Neural crest cell (in vitro differentiated cells): ENCODE measurements around the gene GAB2. TPM values are rescaled to one million over a fixed set of nuclear protein-coding genes. Genes with fewer than 3 reads are reported as not detected.
A peak's percentile ranks its signal among the peaks of the same experiment; 100 is the strongest.

Experiments
- DNase-seq: peaks from one replicate; pipeline ENCODE4 v3.0.0; 2021; ENCODE audit warnings: low read depth, mixed read lengths, low spot score
- H3K27ac Mint-ChIP-seq: one replicate; pipeline ENCODE4 v1.8.0; 2021; ENCODE audit warnings: mild to moderate bottlenecking, mixed read lengths; ENCODE audit not compliant: unreplicated experiment
- H3K27me3 Mint-ChIP-seq: 2 replicates; pipeline ENCODE4 v1.8.0; 2021; ENCODE audit warnings: low read depth, mild to moderate bottlenecking, mixed read lengths
- H3K36me3 Mint-ChIP-seq: 2 replicates; pipeline ENCODE4 v1.8.0; 2021; ENCODE audit warnings: low read depth, mild to moderate bottlenecking, mixed read lengths
- H3K4me1 Mint-ChIP-seq: 2 replicates; pipeline ENCODE4 v1.8.0; 2021; ENCODE audit warnings: mixed read lengths
- H3K4me3 Mint-ChIP-seq: one replicate; pipeline ENCODE4 v1.8.0; 2021; ENCODE audit warnings: mild to moderate bottlenecking, mixed read lengths
- H3K9me3 Mint-ChIP-seq: 2 replicates; pipeline ENCODE4 v1.8.0; 2021; ENCODE audit warnings: mixed read lengths
- total RNA-seq: library from RNA; stranded (reverse); gene quantifications from 2 replicates; pipeline ENCODE4 v1.2.1, GENCODE V29; 2021
- TF ChIP-seq, protein P1 (sequence below): fragments of 200-600 bp; sonication (generic); conservative IDR thresholded peaks from 2 replicates; pipeline ENCODE4 v1.5.0; 2021; ENCODE audit warnings: antibody characterized with exemption, mild to moderate bottlenecking

GAB2 gene
- total RNA-seq, 1 donor from 2014 or later: 27.9 TPM

DNA sequence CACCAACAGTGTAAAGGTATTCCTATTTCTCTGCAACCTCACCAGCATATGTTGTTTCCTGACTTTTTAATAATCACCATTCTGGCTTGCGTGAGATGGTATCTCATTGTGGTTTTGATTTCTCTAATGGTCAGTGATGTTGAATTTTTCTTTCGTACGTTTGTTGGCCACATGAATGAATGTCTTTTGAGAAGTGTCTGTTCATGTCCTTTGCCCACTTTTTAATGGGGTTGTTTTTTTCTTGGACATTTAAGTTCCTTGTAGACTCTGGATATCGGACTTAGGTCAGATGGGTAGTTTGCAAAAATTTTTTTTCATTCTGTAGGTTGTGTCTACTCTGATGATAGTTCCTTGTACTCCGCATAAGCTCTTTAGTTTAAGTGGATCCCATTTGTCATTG is 206.1 kb downstream of the GAB2 start:
- TF ChIP-seq, protein P1, sequence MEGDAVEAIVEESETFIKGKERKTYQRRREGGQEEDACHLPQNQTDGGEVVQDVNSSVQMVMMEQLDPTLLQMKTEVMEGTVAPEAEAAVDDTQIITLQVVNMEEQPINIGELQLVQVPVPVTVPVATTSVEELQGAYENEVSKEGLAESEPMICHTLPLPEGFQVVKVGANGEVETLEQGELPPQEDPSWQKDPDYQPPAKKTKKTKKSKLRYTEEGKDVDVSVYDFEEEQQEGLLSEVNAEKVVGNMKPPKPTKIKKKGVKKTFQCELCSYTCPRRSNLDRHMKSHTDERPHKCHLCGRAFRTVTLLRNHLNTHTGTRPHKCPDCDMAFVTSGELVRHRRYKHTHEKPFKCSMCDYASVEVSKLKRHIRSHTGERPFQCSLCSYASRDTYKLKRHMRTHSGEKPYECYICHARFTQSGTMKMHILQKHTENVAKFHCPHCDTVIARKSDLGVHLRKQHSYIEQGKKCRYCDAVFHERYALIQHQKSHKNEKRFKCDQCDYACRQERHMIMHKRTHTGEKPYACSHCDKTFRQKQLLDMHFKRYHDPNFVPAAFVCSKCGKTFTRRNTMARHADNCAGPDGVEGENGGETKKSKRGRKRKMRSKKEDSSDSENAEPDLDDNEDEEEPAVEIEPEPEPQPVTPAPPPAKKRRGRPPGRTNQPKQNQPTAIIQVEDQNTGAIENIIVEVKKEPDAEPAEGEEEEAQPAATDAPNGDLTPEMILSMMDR: no peak
- peak overlapping the region; percentile 6 for H3K27ac Mint-ChIP-seq
- peaks cover 2% of the 10 kb centered on the region for H3K4me1 Mint-ChIP-seq
- no peak overlapping the region for H3K4me3 Mint-ChIP-seq
- DNase-seq: no peak
- peaks cover 22% of the 10 kb centered on the region for H3K36me3 Mint-ChIP-seq
- no peaks in the 10 kb centered on the region for H3K27me3 Mint-ChIP-seq
- H3K9me3 Mint-ChIP-seq: peaks cover 9% of the 10 kb centered on the region

DNA sequence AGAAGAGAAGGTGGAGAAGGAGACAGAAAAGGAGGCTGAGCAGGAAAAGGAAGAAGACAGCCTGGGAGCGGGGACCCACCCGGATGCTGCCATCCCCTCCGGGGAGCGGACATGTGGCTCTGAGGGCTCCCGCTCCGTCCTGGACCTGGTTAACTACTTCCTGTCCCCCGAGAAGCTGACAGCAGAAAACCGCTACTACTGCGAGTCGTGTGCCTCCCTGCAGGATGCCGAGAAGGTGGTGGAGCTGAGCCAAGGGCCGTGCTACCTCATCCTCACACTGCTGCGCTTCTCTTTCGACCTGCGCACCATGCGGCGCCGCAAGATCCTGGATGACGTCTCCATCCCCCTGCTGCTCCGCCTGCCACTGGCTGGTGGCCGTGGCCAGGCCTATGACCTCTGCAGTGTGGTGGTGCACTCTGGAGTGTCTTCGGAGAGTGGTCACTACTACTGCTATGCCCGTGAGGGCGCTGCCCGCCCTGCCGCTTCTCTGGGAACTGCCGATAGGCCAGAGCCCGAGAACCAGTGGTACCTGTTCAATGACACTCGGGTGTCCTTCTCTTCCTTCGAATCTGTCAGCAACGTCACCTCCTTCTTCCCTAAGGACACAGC is 207.5 kb downstream of the GAB2 start:
- TF ChIP-seq, protein P1: no peak
- Mint-ChIP-seq H3K4me1 (peaks cover 5% of the 10 kb centered on the region), H3K4me3 (no peak overlapping the region), H3K27me3 (no peaks in the 10 kb centered on the region), H3K9me3 (peaks cover 9% of the 10 kb centered on the region), H3K27ac (no peak overlapping the region), H3K36me3 (peaks cover 22% of the 10 kb centered on the region)
- DNase-seq: no peak

DNA sequence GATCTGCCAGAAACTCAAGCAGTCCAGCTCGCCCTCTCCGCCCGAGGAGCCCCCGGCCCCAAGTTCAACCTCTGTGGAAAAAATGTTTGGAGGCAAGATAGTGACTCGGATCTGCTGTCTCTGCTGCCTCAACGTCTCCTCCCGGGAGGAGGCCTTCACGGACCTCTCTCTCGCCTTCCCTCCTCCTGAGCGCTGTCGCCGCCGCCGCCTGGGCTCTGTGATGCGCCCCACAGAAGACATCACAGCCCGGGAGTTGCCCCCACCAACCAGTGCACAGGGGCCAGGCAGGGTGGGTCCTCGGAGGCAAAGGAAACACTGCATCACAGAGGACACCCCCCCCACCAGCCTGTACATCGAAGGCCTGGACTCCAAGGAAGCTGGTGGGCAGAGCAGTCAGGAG is 208.1 kb downstream of the GAB2 start:
- Mint-ChIP-seq H3K27ac (no peak overlapping the region), H3K27me3 (no peaks in the 10 kb centered on the region), H3K36me3 (peaks cover 22% of the 10 kb centered on the region), H3K9me3 (peaks cover 9% of the 10 kb centered on the region), H3K4me1 (peaks cover 5% of the 10 kb centered on the region), H3K4me3 (no peak overlapping the region)
- no peak for DNase-seq
- TF ChIP-seq, protein P1: no peak

DNA sequence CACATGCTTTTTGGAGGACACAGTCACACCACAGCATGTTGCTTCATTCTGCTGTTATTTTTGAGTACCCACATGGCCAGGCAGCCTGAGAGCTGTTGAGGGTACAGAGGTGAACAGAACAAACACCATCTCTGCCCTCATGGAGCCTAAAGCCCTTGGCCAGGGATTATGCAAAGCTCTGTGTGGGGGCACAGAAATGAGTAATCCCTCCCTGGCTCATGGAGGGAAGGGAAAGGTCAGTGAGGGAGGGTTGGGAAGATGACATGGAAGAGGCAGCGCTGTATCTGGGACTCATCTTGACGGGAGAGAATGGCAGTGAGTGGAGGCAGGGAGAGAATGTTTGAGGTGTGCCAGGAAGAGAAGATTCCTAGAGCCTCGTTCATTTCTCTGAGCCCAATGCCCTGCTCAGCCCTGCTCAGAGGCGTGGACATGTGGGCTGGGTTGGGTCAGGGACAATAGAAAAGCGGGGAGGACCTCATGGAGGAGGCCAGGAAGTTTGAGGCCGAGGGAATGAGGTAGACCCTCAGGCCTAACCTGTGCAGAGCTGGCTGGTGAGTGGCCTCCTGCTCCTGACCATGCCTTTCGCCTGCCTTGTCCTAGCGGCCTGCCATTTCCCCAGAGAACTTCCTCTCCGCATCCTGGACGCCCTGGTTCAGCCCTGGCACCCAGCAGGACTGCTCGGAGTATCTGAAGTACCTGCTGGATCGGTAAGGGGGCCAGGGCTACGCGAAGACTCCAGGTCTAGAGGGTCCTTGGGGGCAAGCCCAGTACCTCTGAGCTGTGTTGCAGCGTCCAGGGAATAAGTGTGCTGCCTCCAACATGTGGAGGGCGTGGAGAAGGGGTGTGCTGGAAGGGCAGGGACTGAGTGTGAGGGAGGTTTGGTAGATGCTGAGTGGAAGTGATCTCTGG is 209.1 kb downstream of the GAB2 start:
- peaks cover 9% of the 10 kb centered on the region for H3K9me3 Mint-ChIP-seq
- no peak overlapping the region for H3K4me3 Mint-ChIP-seq
- no peak for DNase-seq
- TF ChIP-seq, protein P1: no peak
- no peak overlapping the region for H3K27ac Mint-ChIP-seq
- H3K4me1 Mint-ChIP-seq: peaks cover 5% of the 10 kb centered on the region
- peaks cover 22% of the 10 kb centered on the region for H3K36me3 Mint-ChIP-seq
- no peaks in the 10 kb centered on the region for H3K27me3 Mint-ChIP-seq

DNA sequence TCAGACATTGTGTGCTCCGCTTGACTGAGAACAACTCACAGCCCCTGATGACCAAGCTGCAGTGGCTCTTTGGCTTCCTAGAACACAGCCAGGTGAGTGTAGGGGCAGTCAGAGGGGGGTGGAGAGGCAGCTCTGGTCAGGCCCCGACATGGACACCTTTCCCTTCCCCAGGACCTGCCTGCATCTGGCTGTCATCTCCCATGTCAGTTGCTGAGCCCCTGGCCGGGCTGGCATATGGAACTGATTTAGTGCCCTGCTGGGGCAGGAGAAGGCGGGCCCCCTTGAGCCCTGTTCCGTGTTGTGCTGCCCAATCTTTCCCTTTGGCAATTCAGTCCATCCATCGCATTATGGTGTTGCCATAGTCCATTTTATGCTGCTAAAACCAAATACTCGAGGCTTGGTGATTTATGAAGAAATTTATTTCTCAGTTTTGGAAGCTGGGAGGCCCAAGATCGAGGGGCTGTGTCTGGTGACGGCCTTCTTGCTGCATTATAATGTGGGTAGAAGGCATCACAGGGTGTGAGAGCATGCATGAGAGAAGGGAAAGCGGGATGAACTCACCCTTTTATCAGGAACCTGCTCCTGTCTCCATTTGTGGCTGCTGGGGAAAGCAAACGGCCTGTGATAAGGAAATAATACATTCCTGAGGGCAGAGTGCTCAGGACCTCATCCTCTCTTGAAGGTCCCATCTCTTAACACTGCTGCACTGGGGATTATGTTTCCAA is 209.9 kb downstream of the GAB2 start:
- Mint-ChIP-seq H3K27me3 (no peaks in the 10 kb centered on the region), H3K9me3 (peaks cover 9% of the 10 kb centered on the region), H3K4me1 (peaks cover 11% of the 10 kb centered on the region), H3K36me3 (peaks cover 27% of the 10 kb centered on the region), H3K4me3 (no peak overlapping the region), H3K27ac (no peak overlapping the region)
- TF ChIP-seq, protein P1: no peak
- DNase-seq: no peak
